SW480 (cell line): ENCODE results near the gene EBLN1.
"Not testable (repeated sequence)": the region's sequence is repeated elsewhere in the genome, so short reads cannot be mapped to it uniquely, and the experiment has no call there.

Experiments used
- DNase-seq: peaks from one replicate; pipeline ENCODE4 v3.0.0-alpha.2; 2016; ENCODE audit warnings: low spot score

The EBLN1 gene

GRCh38 chr10:22228167-22228938, 10.5 kb upstream of the EBLN1 start:
- no peak for DNase-seq

DNA sequence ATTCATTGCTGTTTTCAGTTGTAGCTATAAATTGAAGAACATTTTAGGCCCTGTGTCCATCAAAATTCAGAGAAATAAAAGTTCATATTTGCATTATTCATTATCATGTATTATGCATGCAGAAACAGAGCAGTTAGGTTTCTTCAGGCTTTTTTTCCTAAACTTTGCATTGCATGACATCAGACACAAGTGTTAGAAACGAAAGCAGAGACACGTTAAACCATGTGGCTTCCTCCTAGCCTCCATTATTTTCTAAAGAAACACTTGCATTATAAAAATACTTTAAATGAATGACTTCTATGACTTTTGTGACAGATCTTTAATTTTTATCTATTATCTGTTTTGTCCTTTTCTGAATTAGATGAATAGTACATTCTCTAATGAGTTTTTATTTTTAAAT, 8.8 kb upstream of the EBLN1 start:
- no peak for DNase-seq

- DNase-seq = no peak
Observed at GRCh38 chr10:22222236-22223190, 4.7 kb upstream of the EBLN1 start.

GRCh38 chr10:22219308-22219707, 1.5 kb upstream of the EBLN1 start:
- DNase-seq = no peak

GRCh38 chr10:22218448-22218847, 633 bp upstream of the EBLN1 start:
- DNase-seq = no peak

GRCh38 chr10:22217084-22217483, 731 bp downstream of the EBLN1 start:
- DNase-seq = not testable (repeated sequence)

DNA sequence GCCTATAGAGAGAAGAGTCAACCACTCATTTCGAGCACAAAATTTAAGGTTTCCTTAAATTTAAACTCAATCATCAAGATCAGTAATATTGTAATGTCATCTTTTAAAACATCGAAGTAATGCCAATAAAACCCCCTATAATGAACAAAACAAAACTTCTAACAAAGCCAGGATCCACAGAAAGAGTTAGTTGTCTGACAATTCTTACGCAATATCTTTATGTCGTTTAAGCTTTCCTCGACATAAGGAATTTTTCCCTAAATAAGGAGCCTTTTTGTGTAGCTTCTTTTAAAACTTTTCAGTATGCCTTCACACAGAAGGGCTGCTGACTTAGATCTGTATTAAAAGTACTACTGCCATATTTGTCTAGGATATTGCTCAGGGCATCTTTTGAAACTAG, 7.5 kb downstream of the EBLN1 start:
- no peak for DNase-seq

GRCh38 chr10:22193945-22194344, 23.9 kb downstream of the EBLN1 start:
- no peak for DNase-seq

GRCh38 chr10:22185586-22185985, 32.2 kb downstream of the EBLN1 start:
- DNase-seq = no peak

DNA sequence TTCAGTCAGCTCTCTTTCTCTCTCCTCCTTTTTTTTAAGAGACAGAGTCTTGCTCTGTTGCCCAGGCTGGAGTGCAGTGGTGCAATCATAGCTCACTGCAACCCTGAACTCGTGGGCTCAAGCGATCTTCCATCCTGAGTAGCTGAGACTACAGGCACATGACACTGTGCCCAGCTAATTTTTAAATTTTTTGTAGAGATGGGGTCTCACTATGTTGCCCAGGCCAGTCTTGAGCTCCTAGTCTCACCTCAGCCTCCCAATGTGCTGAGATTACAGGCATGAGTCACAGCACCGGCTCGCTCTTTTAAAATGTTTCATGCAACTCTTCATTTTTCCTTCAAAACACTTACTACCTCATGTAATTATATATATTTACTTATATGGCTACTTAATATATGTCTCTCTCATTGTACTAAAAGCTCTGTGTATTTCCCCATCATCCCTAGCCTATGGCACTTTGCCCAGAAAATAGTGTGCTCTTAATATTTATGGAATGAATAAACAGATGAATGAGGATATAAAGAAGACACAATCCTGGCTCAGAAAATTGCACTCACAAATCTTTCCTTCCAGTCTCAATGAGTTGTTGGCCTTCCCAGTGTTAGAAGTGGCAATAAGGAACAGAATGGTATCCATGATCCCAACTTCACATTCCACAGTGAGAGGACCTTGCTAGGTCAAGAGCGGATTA, 33.9 kb downstream of the EBLN1 start:
- no peak for DNase-seq

- no peak for DNase-seq
Observed at GRCh38 chr10:22180724-22181123, 37.1 kb downstream of the EBLN1 start.

DNA sequence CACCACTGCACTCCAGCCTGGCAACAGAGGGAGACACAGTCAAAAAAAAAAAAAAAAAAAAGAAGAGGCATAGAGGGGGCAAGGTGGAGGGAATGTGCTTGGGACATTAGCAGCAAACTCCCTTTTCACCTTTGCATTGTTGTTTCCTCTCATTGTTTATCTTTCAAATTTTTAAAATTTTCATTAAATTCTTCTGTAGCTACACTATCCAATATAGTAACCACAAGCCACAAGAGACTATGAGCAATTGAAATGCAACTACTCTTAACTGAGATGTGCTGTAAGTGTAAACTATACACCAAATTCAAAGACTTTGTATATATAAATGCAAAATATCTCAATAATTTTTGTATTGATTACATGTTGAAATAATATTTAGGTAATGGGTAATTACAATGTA, 43.4 kb downstream of the EBLN1 start:
- DNase-seq = no peak

GRCh38 chr10:22171131-22171530, 46.7 kb downstream of the EBLN1 start:
- no peak for DNase-seq

DNA sequence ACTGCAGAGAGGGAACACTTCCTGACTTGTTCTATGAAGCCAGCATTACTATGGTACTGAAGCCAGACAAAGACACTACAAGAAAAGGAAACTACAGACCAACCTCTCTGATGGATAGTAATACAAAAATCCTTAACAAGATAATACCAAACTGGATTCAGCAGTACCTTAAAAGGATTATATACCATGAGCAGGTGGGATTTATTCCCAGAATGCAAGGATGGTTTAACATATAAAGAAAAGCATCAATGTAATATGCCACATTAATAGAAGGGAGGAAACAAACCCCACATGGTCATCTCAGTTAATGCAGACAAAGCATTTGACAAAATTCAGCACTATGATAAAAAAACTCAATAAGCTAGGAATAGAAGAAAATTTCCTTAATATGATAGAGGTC, 47.2 kb downstream of the EBLN1 start:
- no peak for DNase-seq

GRCh38 chr10:22159979-22160378, 57.8 kb downstream of the EBLN1 start:
- no peak for DNase-seq

DNA sequence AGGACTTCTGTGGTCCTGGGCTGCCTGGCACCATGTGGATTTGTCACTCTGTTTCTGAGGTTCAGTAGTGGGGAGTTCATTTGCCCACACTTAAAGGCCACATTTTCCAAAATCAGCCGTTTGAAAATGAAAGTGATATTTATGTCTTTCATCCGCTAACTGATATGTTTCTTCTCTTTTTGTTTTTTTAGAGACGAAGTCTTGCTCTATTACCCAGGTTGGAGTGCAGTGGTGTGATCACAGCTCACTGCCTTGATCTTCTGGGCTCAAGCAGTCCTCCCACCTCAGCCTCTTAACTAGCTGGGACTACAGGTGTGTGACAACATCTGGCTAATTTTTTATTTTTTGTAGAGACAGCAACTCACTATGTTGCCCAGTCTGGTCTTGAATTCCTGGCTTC, 58.6 kb downstream of the EBLN1 start:
- DNase-seq = no peak
